Tibial nerve (tissue), 4 donors: ENCODE results near the gene WNT16.

Source experiments
- CTCF ChIP-seq, 5 experiments: fragments of 200-600 bp in 3 of 5; fragments of 450-650 bp in 2 of 5; sonication (generic) in 3 of 5; IDR thresholded peaks; one replicate each; pipeline ENCODE4 v1.5.1; 2016 to 2019; ENCODE audit warnings: antibody characterized with exemption in 5 of 5, mild to moderate bottlenecking in 3 of 5, moderate library complexity in 2 of 5
- EP300 ChIP-seq, 2 donors: sonication (generic); formaldehyde crosslinking; IDR thresholded peaks; one replicate each; pipeline ENCODE4 v1.6.1; 2017; ENCODE audit warnings: antibody characterized with exemption in 2 of 2, mild to moderate bottlenecking in 1 of 2
- POLR2A ChIP-seq, 2 donors: fragments of 450-650 bp; IDR thresholded peaks; one replicate each; pipeline ENCODE4 v1.6.1; 2017; ENCODE audit warnings: antibody characterized with exemption in 2 of 2, mild to moderate bottlenecking in 2 of 2, moderate library complexity in 2 of 2

- no peak for TF ChIP-seq CTCF (IDR thresholded peaks at IDR 0.05)
- no peak for TF ChIP-seq POLR2A (IDR thresholded peaks at IDR 0.05)
- no peak for TF ChIP-seq EP300 (IDR thresholded peaks at IDR 0.05)
Measured at GRCh38 chr7:121294448-121294992, 34.3 kb upstream of the WNT16 start.
